T-helper 1 cell (primary cell): ENCODE results near the gene CGA.
"Not testable (repeated sequence)": the region's sequence is repeated elsewhere in the genome, so short reads cannot be mapped to it uniquely, and the experiment has no call there.

ENCODE experiments used
- DNase-seq, 5 donors: peaks; one replicate each; pipeline ENCODE4 v3.0.0-alpha.2; 2012 to 2020
- total RNA-seq, 4 donors: gene quantifications; one replicate each; lab custom pipeline; 2026; lab: John Stamatoyannopoulos, UW

The CGA gene
- total RNA-seq, result 0 reads per million in 4 donors

GRCh38 chr6:87095087-87095509 is at the start of gene CGA:
Gene CGA (minus strand): TSS chr6:87095106. CDS start chr6:87088200, 6,906 bp downstream.
- DNase-seq, result no peak

DNA sequence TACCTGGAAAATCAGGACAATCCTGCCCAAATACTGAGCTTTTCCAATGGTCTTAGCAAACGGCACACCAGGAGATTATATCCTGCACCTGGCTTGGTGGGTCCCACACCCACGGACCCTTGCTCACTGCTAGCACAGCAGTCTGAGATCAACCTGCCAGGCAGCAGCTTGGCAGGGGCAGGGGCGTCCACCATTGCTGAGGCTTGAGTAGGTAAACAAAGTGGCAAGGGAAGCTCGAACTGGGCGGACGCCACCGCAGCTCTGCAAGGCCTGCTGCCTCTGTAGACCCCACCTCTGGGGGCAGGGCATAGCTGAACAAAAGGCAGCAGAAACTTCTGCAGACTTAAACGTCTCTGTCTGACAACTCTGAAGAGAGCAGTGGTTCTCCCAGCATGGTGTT is 45.0 kb upstream of the CGA start:
- not testable (repeated sequence) for DNase-seq

- peak in 3 of 5 donors; percentile 37 to 62 (median 52) for DNase-seq
Observed at GRCh38 chr6:87139236-87139635, 44.3 kb upstream of the CGA start.

- DNase-seq, result no peak
Observed at GRCh38 chr6:87136963-87137362, 42.1 kb upstream of the CGA start.

DNA sequence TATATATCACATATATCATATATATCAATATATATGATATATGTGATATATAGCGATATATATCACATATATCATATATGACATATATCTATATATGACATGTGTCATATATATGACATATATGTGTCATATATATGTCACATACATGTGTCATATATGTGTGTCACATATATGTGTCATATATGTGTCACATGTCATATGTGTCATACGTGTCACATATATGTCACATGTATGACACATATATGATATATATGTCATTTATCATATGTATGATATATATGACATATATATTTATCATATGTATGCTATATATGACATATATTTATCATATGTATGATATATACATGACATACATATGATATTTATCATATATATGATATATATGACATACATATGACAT is 32.8 kb upstream of the CGA start:
- DNase-seq, result no peak

- no peak for DNase-seq
Observed at GRCh38 chr6:87126501-87126900, 31.6 kb upstream of the CGA start.

GRCh38 chr6:87124074-87124473 is 29.2 kb upstream of the CGA start:
- DNase-seq, result no peak

- no peak for DNase-seq
Observed at GRCh38 chr6:87122477-87122876, 27.6 kb upstream of the CGA start.

GRCh38 chr6:87118054-87118453 is 23.1 kb upstream of the CGA start:
- DNase-seq, result no peak

DNA sequence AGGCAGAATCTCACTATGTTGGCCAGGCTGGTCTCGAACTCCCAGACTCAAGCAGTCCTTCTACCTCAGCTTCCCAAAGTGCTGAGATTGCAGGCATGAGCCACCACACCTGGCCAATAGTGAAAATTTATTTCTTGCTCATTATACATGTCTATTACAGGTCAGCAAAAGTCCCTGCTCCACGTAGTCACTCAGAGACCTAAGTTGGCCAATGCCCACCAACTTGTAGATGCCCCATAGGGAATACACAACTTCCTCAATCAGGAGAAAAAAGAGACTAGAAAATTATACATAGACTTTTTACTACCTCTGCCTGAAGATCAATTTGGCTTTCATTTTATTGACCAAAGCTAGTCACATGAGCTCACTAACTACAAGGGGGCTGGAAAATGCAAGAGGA is 22.0 kb upstream of the CGA start:
- no peak for DNase-seq

GRCh38 chr6:87115402-87116135 is 20.7 kb upstream of the CGA start:
- DNase-seq, result peak in 1 of 5 donors; percentile 8

- no peak for DNase-seq
Observed at GRCh38 chr6:87110636-87111035, 15.7 kb upstream of the CGA start.

DNA sequence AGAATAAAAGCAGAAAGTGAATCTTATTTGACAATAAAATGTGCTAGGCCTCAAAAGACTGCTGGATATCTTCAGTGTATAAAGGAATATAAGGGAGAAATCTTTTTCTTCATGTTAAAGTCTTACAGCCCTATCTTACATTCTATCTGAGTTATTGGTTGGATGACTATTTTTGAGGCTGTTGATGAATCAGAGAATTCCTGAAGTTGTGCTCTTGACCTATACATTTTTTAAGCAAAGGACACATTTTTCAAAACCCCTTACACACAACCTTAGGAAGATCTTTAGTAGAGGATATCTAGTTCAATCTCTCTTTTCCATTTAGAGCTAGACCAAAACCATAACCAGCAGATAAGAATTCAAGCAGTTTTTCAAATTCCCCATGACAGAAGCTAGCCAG is 10.9 kb upstream of the CGA start:
- no peak for DNase-seq

DNA sequence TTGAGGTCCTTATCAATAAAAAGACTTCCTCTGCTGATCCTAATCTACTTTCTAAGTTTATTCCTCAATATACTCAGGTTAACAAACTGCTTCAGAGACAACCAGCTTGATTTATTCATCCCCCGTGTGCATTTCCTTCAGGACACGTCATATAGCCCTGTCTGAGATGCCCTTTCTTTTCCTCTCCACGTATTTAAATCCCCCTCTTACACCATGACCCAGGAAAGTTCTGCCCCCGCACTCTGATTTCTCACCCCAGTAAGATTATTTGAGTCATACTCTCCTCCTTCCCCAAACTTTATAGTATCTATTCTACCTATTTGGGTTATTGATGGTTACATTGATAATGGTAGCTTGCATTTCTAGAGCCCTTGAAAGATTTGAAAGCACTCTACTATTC is 9.8 kb upstream of the CGA start:
- DNase-seq, result no peak

DNA sequence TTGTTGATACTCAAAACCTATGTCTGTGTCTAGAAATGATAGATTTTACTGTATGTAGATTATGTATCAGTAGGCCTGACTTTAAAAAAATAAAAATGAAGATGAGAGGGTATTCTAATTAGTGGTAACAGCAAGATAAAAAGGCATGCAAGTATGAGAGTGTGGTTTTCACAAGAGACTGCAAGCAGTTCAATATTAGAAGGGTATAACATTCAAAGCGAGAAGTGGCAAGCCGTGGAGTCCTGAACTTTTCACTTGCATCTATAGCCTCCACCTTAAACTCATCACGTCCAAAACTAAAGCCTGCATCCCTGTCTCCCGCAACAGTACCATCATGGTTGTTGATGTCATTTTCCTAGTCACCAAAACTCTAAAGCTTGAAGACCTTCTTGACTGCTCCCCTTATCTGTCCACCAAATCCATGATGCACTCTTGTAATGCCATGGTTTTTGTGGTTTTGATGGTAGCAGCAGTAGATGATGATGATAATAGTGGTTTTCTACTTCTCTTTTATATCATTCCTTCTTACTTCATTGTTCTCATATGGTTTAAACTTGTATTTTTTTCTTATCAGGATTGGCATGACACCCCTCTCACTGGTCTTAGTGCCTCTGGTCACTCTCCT is 9.2 kb upstream of the CGA start:
- peak in 1 of 5 donors; percentile 1 for DNase-seq

- DNase-seq, result no peak
Observed at GRCh38 chr6:87102151-87102621, 7.3 kb upstream of the CGA start.

- no peak for DNase-seq
Observed at GRCh38 chr6:87101067-87101466, 6.2 kb upstream of the CGA start.

DNA sequence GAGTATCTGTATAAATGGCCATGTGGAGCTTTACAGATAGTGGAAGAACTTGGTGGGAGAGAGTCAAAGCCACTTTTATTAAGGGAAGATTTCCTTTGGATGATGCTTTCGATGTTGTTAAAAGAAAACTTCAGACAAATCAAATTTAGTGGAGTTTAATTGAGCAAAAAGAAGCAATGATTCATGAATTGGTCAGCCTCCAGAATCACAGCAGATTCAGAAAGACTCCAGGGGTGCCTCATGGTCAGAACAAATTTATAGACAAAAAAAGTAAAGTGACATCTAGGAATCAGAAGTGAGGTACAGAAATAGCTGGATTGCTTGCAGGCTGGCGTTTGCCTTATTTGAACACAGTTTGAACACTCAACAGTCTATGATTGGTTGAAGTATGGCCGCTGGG is 5.3 kb upstream of the CGA start:
- no peak for DNase-seq

GRCh38 chr6:87099472-87099871 is 4.6 kb upstream of the CGA start:
- no peak for DNase-seq

- no peak for DNase-seq
Observed at GRCh38 chr6:87094576-87094975, 330 bp downstream of the CGA start.

DNA sequence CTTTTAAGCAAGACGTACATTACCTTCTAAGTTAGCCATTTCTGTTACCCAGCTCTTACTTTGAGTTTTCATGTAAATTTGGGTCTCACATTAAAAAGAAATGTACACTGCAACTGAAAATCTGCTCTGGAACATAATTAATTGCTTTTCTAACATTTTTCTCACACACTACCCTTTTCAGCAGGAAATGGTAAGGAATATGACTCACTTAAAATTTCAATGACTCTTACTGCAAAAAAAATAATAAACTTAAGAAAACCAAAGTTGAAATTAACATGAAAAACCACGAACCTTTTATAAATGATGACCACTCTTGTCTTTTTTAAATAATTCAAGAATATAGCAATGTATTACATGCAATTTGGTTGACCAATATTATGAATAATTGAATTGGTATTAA is 1.3 kb downstream of the CGA start:
- DNase-seq, result no peak

DNA sequence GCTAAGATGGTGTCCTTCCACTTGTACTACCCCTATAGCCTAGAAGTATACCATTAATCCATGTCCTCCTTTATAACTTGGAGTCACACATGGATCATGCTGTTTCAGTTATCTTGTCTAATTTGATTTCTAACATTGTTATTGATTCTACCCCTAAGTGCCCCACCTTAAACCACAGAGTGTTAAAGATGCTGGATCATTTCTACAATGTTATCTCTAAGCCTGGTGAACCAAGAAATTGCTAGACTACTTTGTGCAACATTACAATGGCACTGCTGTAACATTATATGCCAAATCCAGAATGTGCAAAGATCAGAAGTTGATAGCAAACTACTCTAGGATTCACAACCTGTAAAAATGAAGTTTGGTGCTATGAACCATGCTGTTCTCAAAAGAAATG is 1.7 kb downstream of the CGA start:
- no peak for DNase-seq

- no peak for DNase-seq
Observed at GRCh38 chr6:87092435-87092834, 2.5 kb downstream of the CGA start.

DNA sequence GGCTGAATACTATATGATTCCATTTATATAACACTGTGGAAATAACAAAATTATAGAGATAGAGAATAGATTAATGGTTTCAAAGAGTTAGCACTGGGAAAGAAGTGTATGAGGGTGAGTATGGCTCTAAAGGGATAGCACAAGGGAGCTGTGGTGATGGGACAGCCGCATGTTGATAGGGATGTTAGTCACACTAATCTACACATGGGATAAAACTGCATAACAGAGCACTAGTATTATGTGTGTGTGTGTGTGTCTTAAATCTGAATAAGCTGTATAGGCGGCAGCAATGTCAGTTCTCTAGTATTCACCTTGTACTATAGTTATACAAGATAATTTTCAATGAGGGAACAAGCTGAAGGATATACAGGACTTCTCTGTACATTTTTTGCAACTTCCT is 5.8 kb downstream of the CGA start:
- no peak for DNase-seq
